A549 (cell line): ENCODE results near the gene AFF3. TPM values are rescaled to one million over a fixed set of nuclear protein-coding genes. Genes with fewer than 3 reads are reported as not detected.
"Not testable (repeated sequence)": the region's sequence is repeated elsewhere in the genome, so short reads cannot be mapped to it uniquely, and the experiment has no call there.

Experiments
- ATAC-seq, 2 experiments: fragments of 200-7000 bp in 1 of 2; fragments of >200 bp in 1 of 2; cut with Nextera tagmentation in 1 of 2; cut with Tn5 transposase in 1 of 2; 3 replicates each; pipeline versions ENCODE4 v1.8.0 to v1.9.1; 2018 to 2020; ENCODE audit warnings: mild to moderate bottlenecking in 1 of 2, moderate library complexity in 1 of 2
- CTCF ChIA-PET: fragments of 300-600 bp; sonication (Branson Sonifier 250); formaldehyde crosslinking; extraction: SDS; loops from one replicate; lab custom pipeline; 2021; ENCODE audit warnings: antibody characterized with exemption, inconsistent platforms; lab: Yijun Ruan, JAX
- POLR2A ChIA-PET: fragments of 350-600 bp; formaldehyde crosslinking; extraction: SDS; loops from one replicate; lab custom pipeline; 2021; ENCODE audit warnings: antibody characterized with exemption, inconsistent platforms; lab: Yijun Ruan, JAX
- DNase-seq, 2 experiments: peaks; one replicate each; pipeline versions ENCODE4 v3.0.0 to v3.0.0-alpha.2; 2011 to 2016; ENCODE audit warnings: low read depth in 1 of 2, low spot score in 1 of 2
- FAIRE-seq: peaks from 2 replicates; lab custom pipeline; 2011; peaks lifted over from hg19 to GRCh38; lab: Jason Lieb, UNC
- H3K27ac ChIP-seq, 2 experiments: fragments of >200 bp; sonication (Bioruptor Twin); formaldehyde crosslinking; 3 replicates each; pipeline ENCODE4 v1.5.1; 2016 to 2017
- H3K4me1 ChIP-seq: fragments of >200 bp; sonication (Bioruptor Twin); formaldehyde crosslinking; 3 replicates; pipeline ENCODE4 v1.6.1; 2016
- H3K4me2 ChIP-seq: fragments of >200 bp; sonication (Bioruptor Twin); formaldehyde crosslinking; 3 replicates; pipeline ENCODE4 v1.6.1; 2016
- H3K4me3 ChIP-seq: fragments of >200 bp; sonication (Bioruptor Twin); formaldehyde crosslinking; 3 replicates; pipeline ENCODE4 v1.5.1; 2016
- H3K9me3 ChIP-seq: fragments of >200 bp; sonication (Bioruptor Twin); formaldehyde crosslinking; 3 replicates; pipeline ENCODE4 v1.6.1; 2016
- BHLHE40 ChIP-seq: IDR thresholded peaks from 2 replicates; pipeline ENCODE4 v1.6.1; 2012; ENCODE audit warnings: low read depth, low read length, inconsistent platforms
- CBX2 ChIP-seq: fragments of 200-600 bp; sonication (generic); IDR thresholded peaks from 2 replicates; pipeline ENCODE4 v1.6.1; 2016; ENCODE audit warnings: low read depth, mild to moderate bottlenecking, borderline replicate concordance
- CEBPB ChIP-seq, 2 experiments: fragments of >200 bp in 1 of 2; sonication (Bioruptor Twin) in 1 of 2; formaldehyde crosslinking in 1 of 2; IDR thresholded peaks; 2 replicates each; pipeline ENCODE4 v1.6.1; 2012 to 2016
- EP300 ChIP-seq, 2 experiments: fragments of >200 bp; sonication (Bioruptor Twin); formaldehyde crosslinking; IDR thresholded peaks; 2 replicates in 1 of 2; 3 replicates in 1 of 2; pipeline ENCODE4 v1.6.1; 2016 to 2017
- ESRRA ChIP-seq: fragments of 150-350 bp; IDR thresholded peaks from 2 replicates; pipeline ENCODE4 v1.6.1; 2014; ENCODE audit warnings: mild to moderate bottlenecking, low read length, borderline replicate concordance
- FOSL2 ChIP-seq, 2 experiments: fragments of 450-650 bp in 1 of 2; fragments of >200 bp in 1 of 2; sonication (Bioruptor Twin) in 1 of 2; formaldehyde crosslinking; IDR thresholded peaks; 2 replicates each; pipeline versions ENCODE4 v1.5.0 to v1.6.1; 2016 to 2020; ENCODE audit warnings: mild to moderate bottlenecking in 1 of 2, moderate library complexity in 1 of 2
- FOXS1 ChIP-seq: fragments of 250-450 bp; sonication (Bioruptor Pico); IDR thresholded peaks from 2 replicates; pipeline ENCODE4 v1.5.0; 2020; ENCODE audit warnings: mild to moderate bottlenecking, moderate library complexity
- GATA3 ChIP-seq: IDR thresholded peaks from 2 replicates; pipeline ENCODE4 v1.6.1; 2012; ENCODE audit warnings: borderline replicate concordance
- HEYL ChIP-seq: fragments of 250-450 bp; sonication (Bioruptor Pico); IDR thresholded peaks from 2 replicates; pipeline ENCODE4 v1.8.0; 2021; ENCODE audit warnings: mild to moderate bottlenecking, moderate library complexity
- JUNB ChIP-seq: fragments of >200 bp; sonication (Bioruptor Twin); formaldehyde crosslinking; IDR thresholded peaks from 2 replicates; pipeline ENCODE4 v1.6.1; 2016
- MAZ ChIP-seq: fragments of 150-350 bp; IDR thresholded peaks from 2 replicates; pipeline ENCODE4 v1.6.1; 2014; ENCODE audit warnings: antibody characterized with exemption, low read depth, low read length, borderline replicate concordance
- NFE2L2 ChIP-seq: fragments of 150-350 bp; conservative IDR thresholded peaks from 2 replicates; pipeline ENCODE4 v1.6.1; 2014; ENCODE audit warnings: low read length
- NPAS2 ChIP-seq: fragments of 250-450 bp; sonication (Bioruptor Pico); IDR thresholded peaks from 2 replicates; pipeline ENCODE4 v1.8.0; 2022; ENCODE audit warnings: mild to moderate bottlenecking, moderate library complexity, borderline replicate concordance
- POLR2A ChIP-seq: IDR thresholded peaks from 2 replicates; pipeline ENCODE4 v1.6.1; 2012; ENCODE audit warnings: mild to moderate bottlenecking, low read length
- POLR2AphosphoS2 ChIP-seq: conservative IDR thresholded peaks from 2 replicates; pipeline ENCODE4 v1.6.1; 2012; ENCODE audit warnings: low read length, improper control_type of control experiment, inconsistent platforms
- RARB ChIP-seq: fragments of 250-450 bp; sonication (Bioruptor Pico); IDR thresholded peaks from 2 replicates; pipeline ENCODE4 v1.8.0; 2021; ENCODE audit warnings: mild to moderate bottlenecking, moderate library complexity
- RCOR1 ChIP-seq: fragments of 150-350 bp; IDR thresholded peaks from 2 replicates; pipeline ENCODE4 v1.6.1; 2014; ENCODE audit warnings: antibody characterized with exemption, low read length, low read depth
- ZFP36 ChIP-seq: fragments of 450-650 bp; IDR thresholded peaks from 2 replicates; pipeline ENCODE4 v1.6.1; 2014; ENCODE audit warnings: borderline replicate concordance; ENCODE audit not compliant: partially characterized antibody
- WGBS: methylation state at CpG from one replicate; pipeline ENCODE4 v1.1.6; 2017; ENCODE audit errors: missing lambda C conversion rate; 5-methylcytosine and 5-hydroxymethylcytosine counted together
- polyA plus RNA-seq, 4 experiments: library from polyadenylated mRNA; depleted of rRNA in 3 of 4; stranded (reverse); fragments of >200 nt; fragmentation: RNase III in 1 of 4; extraction: RNeasy Plus Mini Kit Qiagen cat#74134 plus additional on column Dnase treatment in 1 of 4; gene quantifications; 2 replicates in 3 of 4; 3 replicates in 1 of 4; pipeline ENCODE4 v1.2.3, GENCODE V29; 2011 to 2017
- TF ChIP-seq, protein P1 (sequence below): fragments of >200 bp; sonication (Bioruptor Twin); formaldehyde crosslinking; IDR thresholded peaks from 3 replicates; pipeline ENCODE4 v1.5.1; 2016
- TF ChIP-seq, protein P2 (sequence below): IDR thresholded peaks from 2 replicates; pipeline ENCODE4 v1.6.1; 2012
- TF ChIP-seq, protein P3 (sequence below): fragments of 200-600 bp; sonication (generic); IDR thresholded peaks from 2 replicates; pipeline ENCODE4 v1.6.1; 2016; ENCODE audit warnings: antibody characterized with exemption, mild to moderate bottlenecking, moderate library complexity

Gene AFF3
- polyA plus RNA-seq, 2 of the 4 experiments (the other 2 are of a cell fraction) = not detected

GRCh38 chr2:99735314-99735713, 407.1 kb downstream of the AFF3 start:
- FAIRE-seq; H3K27ac ChIP-seq; DNase-seq; H3K4me3 ChIP-seq; H3K4me1 ChIP-seq; ATAC-seq; POLR2A ChIA-PET; H3K9me3 ChIP-seq; TF ChIP-seq FOSL2 (IDR thresholded peaks at IDR 0.05): not testable (repeated sequence)
- H3K4me2 ChIP-seq = peak overlapping the region; percentile 58
- 2% methylated on average over 8 of the region's 8 CpGs for WGBS
- CTCF ChIA-PET = interaction anchor here (0.7 kb wide), 1 partner anchor 31 kb away, joined by 3 read pairs; no protein-coding TSS in a partner anchor
- peak; percentile 17; the same call in 1 of the 2 replicates for TF ChIP-seq FOSL2 (CRISPR knock-in tag; IDR thresholded peaks at IDR 0.05)

- ChIA-PET CTCF (no interaction called here), POLR2A (no interaction called here)
- no peak overlapping the region for H3K27ac ChIP-seq
- H3K9me3 ChIP-seq = no peaks in the 10 kb centered on the region
- FAIRE-seq = no peak
- no peak for ATAC-seq
- H3K4me1 ChIP-seq = no peaks in the 10 kb centered on the region
- 58% methylated on average over 2 of the region's 2 CpGs for WGBS
- no peak overlapping the region for H3K4me3 ChIP-seq
- TF ChIP-seq JUNB (no peak), RARB (CRISPR knock-in tag) (no peak), POLR2A (no peak), MAZ (no peak), FOXS1 (CRISPR knock-in tag) (no peak), NFE2L2 (no peak), CBX2 (no peak), CEBPB (IDR thresholded peaks at IDR 0.05) (no peak)
- TF ChIP-seq, protein P1, sequence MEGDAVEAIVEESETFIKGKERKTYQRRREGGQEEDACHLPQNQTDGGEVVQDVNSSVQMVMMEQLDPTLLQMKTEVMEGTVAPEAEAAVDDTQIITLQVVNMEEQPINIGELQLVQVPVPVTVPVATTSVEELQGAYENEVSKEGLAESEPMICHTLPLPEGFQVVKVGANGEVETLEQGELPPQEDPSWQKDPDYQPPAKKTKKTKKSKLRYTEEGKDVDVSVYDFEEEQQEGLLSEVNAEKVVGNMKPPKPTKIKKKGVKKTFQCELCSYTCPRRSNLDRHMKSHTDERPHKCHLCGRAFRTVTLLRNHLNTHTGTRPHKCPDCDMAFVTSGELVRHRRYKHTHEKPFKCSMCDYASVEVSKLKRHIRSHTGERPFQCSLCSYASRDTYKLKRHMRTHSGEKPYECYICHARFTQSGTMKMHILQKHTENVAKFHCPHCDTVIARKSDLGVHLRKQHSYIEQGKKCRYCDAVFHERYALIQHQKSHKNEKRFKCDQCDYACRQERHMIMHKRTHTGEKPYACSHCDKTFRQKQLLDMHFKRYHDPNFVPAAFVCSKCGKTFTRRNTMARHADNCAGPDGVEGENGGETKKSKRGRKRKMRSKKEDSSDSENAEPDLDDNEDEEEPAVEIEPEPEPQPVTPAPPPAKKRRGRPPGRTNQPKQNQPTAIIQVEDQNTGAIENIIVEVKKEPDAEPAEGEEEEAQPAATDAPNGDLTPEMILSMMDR = no peak
- H3K4me2 ChIP-seq = no peak overlapping the region
- no peak for DNase-seq
Measured at GRCh38 chr2:99734236-99734635, 408.2 kb downstream of the AFF3 start.

- CTCF ChIA-PET = interaction anchor here (0.6 kb wide), 1 partner anchor 9 kb away, joined by 3 read pairs; no protein-coding TSS in a partner anchor
- FAIRE-seq = no peak
- H3K4me2 ChIP-seq = no peak overlapping the region
- POLR2A ChIA-PET = no interaction called here
- ATAC-seq = no peak
- WGBS = 51% methylated on average over 6 of the region's 7 CpGs
- H3K4me3 ChIP-seq = no peak overlapping the region
- no peak for TF ChIP-seq NPAS2 (CRISPR knock-in tag)
- TF ChIP-seq NFE2L2 = no peak
- TF ChIP-seq ESRRA = no peak
- TF ChIP-seq, protein P2, sequence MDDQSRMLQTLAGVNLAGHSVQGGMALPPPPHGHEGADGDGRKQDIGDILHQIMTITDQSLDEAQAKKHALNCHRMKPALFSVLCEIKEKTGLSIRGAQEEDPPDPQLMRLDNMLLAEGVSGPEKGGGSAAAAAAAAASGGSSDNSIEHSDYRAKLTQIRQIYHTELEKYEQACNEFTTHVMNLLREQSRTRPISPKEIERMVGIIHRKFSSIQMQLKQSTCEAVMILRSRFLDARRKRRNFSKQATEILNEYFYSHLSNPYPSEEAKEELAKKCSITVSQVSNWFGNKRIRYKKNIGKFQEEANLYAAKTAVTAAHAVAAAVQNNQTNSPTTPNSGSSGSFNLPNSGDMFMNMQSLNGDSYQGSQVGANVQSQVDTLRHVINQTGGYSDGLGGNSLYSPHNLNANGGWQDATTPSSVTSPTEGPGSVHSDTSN = no peak
- no peak for TF ChIP-seq RCOR1
- TF ChIP-seq GATA3 = no peak
- TF ChIP-seq BHLHE40 = no peak
- TF ChIP-seq EP300 (IDR thresholded peaks at IDR 0.05) = no peak
- no peak for TF ChIP-seq HEYL
- no peak for TF ChIP-seq POLR2AphosphoS2
- TF ChIP-seq, protein P3, sequence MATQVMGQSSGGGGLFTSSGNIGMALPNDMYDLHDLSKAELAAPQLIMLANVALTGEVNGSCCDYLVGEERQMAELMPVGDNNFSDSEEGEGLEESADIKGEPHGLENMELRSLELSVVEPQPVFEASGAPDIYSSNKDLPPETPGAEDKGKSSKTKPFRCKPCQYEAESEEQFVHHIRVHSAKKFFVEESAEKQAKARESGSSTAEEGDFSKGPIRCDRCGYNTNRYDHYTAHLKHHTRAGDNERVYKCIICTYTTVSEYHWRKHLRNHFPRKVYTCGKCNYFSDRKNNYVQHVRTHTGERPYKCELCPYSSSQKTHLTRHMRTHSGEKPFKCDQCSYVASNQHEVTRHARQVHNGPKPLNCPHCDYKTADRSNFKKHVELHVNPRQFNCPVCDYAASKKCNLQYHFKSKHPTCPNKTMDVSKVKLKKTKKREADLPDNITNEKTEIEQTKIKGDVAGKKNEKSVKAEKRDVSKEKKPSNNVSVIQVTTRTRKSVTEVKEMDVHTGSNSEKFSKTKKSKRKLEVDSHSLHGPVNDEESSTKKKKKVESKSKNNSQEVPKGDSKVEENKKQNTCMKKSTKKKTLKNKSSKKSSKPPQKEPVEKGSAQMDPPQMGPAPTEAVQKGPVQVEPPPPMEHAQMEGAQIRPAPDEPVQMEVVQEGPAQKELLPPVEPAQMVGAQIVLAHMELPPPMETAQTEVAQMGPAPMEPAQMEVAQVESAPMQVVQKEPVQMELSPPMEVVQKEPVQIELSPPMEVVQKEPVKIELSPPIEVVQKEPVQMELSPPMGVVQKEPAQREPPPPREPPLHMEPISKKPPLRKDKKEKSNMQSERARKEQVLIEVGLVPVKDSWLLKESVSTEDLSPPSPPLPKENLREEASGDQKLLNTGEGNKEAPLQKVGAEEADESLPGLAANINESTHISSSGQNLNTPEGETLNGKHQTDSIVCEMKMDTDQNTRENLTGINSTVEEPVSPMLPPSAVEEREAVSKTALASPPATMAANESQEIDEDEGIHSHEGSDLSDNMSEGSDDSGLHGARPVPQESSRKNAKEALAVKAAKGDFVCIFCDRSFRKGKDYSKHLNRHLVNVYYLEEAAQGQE = no peak
- no peak for TF ChIP-seq ZFP36
- no peak overlapping the region for H3K27ac ChIP-seq
- H3K9me3 ChIP-seq = no peaks in the 10 kb centered on the region
- no peaks in the 10 kb centered on the region for H3K4me1 ChIP-seq
- DNase-seq = no peak
Measured at GRCh38 chr2:99729104-99730025, 413.0 kb downstream of the AFF3 start.
